Stimulated activated CD8-positive, alpha-beta memory T cell treated with anti-CD3 and anti-CD28 coated beads, Interleukin-12 subunit alpha, Interleukin-12 subunit beta, amount 100 ng/mL, for 1 hour (primary cell): ENCODE results near the gene RNF11.
"Not testable (repeated sequence)": the region's sequence is repeated elsewhere in the genome, so short reads cannot be mapped to it uniquely, and the experiment has no call there.

Source experiments
- DNase-seq: peaks from one replicate; pipeline ENCODE4 v3.0.0-alpha.2; 2020; ENCODE audit warnings: low read depth

RNF11 gene

GRCh38 chr1:51235673-51236530, at the start of gene RNF11:
Gene RNF11 (plus strand): TSS chr1:51236273. CDS start chr1:51236757, 484 bp downstream.
- peak; percentile 77 for DNase-seq

- no peak for DNase-seq
These were observed 47.8 kb upstream of the RNF11 start for GRCh38 chr1:51188230-51188629.

GRCh38 chr1:51189421-51190073, 46.5 kb upstream of the RNF11 start:
- peak; percentile 22 for DNase-seq

- DNase-seq, result no peak
These were observed 45.1 kb upstream of the RNF11 start for GRCh38 chr1:51190961-51191360.

GRCh38 chr1:51192213-51192843, 43.7 kb upstream of the RNF11 start:
- peak; percentile 32 for DNase-seq

GRCh38 chr1:51193564-51193963, 42.5 kb upstream of the RNF11 start:
- no peak for DNase-seq

GRCh38 chr1:51203121-51203873, 32.8 kb upstream of the RNF11 start:
- no peak for DNase-seq

- DNase-seq, result no peak
These were observed 32.2 kb upstream of the RNF11 start for GRCh38 chr1:51203874-51204245.

- DNase-seq, result no peak
These were observed 26.0 kb upstream of the RNF11 start for GRCh38 chr1:51210055-51210454.

GRCh38 chr1:51210676-51211075, 25.4 kb upstream of the RNF11 start:
- no peak for DNase-seq

- DNase-seq, result no peak
These were observed 21.4 kb upstream of the RNF11 start for GRCh38 chr1:51214615-51215131.

GRCh38 chr1:51215169-51215568, 20.9 kb upstream of the RNF11 start:
- no peak for DNase-seq

GRCh38 chr1:51216631-51217030, 19.4 kb upstream of the RNF11 start:
- DNase-seq, result no peak

- no peak for DNase-seq
These were observed 19.0 kb upstream of the RNF11 start for GRCh38 chr1:51217101-51217500.

GRCh38 chr1:51218570-51218969, 17.5 kb upstream of the RNF11 start:
- no peak for DNase-seq

GRCh38 chr1:51219022-51219421, 17.1 kb upstream of the RNF11 start:
- DNase-seq, result no peak

- DNase-seq, result not testable (repeated sequence)
These were observed 14.5 kb upstream of the RNF11 start for GRCh38 chr1:51221529-51221928.

- no peak for DNase-seq
These were observed 13.8 kb upstream of the RNF11 start for GRCh38 chr1:51222136-51222787.

- no peak for DNase-seq
These were observed 13.3 kb upstream of the RNF11 start for GRCh38 chr1:51222809-51223208.

GRCh38 chr1:51224255-51224654, 11.8 kb upstream of the RNF11 start:
- no peak for DNase-seq

- not testable (repeated sequence) for DNase-seq
These were observed 8.7 kb upstream of the RNF11 start for GRCh38 chr1:51227231-51227960.
